ENCODE data around the gene SCUBE2. TPM values are rescaled to one million over a fixed set of nuclear protein-coding genes. Genes with fewer than 3 reads are reported as not detected.

SCUBE2 gene
- polyA plus RNA-seq, 2 of the 4 experiments (the other 2 are of a cell fraction), result 0.49 to 0.63 TPM

GRCh38 chr11:9092072-9092471 is 673 bp upstream of the SCUBE2 start:
- no peaks in the 10 kb centered on the region for H3K9me3 ChIP-seq
- FAIRE-seq, result no peak
- no peak for TF ChIP-seq HOXA7 (CRISPR knock-in tag; IDR thresholded peaks at IDR 0.05)
- TF ChIP-seq HES2 (IDR thresholded peaks at IDR 0.05), result no peak
- no peak for TF ChIP-seq FOSL2 (IDR thresholded peaks at IDR 0.05)
- TF ChIP-seq FOSL2 (CRISPR knock-in tag; IDR thresholded peaks at IDR 0.05), result no peak
- ChIA-PET CTCF (interaction anchor here (0.5 to 5.9 kb wide), 9 partner anchors 18 to 480 kb away, joined by 3 to 30 read pairs (median 5); no protein-coding TSS in a partner anchor), POLR2A (no interaction called here)
- no peak for DNase-seq (ENCODE audit: low read depth in 1 of 2, low spot score in 1 of 2)
- H3K27ac ChIP-seq, result no peak overlapping the region
- WGBS (ENCODE audit: missing lambda C conversion rate), result 80% methylated on average over 4 of the region's 4 CpGs
- ATAC-seq, result no peak
- peak overlapping the region; percentile 57 for H3K4me3 ChIP-seq
- H3K4me2 ChIP-seq, result peak overlapping the region; percentile 93
- 0 out of 3 replicates have a peak, but pooled peaks cover 3% of the 10 kb centered on the region for H3K4me1 ChIP-seq

- Histone ChIP-seq H3K4me2 (peak overlapping the region; percentile 93), H3K9me3 (no peaks in the 10 kb centered on the region), H3K4me1 (0 out of 3 replicates have a peak, but pooled peaks cover 3% of the 10 kb centered on the region), H3K27ac (peak overlapping the region in 1 of 2 experiments; percentile 85; a peak in 2 of 6 replicates), H3K4me3 (peak overlapping the region; percentile 57; the same call in 1 of the 3 replicates)
- DNase-seq (ENCODE audit: low read depth in 1 of 2, low spot score in 1 of 2), result no peak
- TF ChIP-seq ZSCAN20 (CRISPR knock-in tag; IDR thresholded peaks at IDR 0.05) (no peak), KDM1A (IDR thresholded peaks at IDR 0.05; ENCODE audit: low read depth) (no peak), RFX5 (IDR thresholded peaks at IDR 0.05) (no peak), JUNB (IDR thresholded peaks at IDR 0.05) (no peak), EHF (CRISPR knock-in tag; IDR thresholded peaks at IDR 0.05) (no peak), ATOH8 (CRISPR knock-in tag; IDR thresholded peaks at IDR 0.05; ENCODE audit: low read depth) (no peak), KDM5A (IDR thresholded peaks at IDR 0.05) (no peak)
- ChIA-PET CTCF (interaction anchor here (1.4 kb wide), 1 partner anchor 47 kb away, joined by 5 read pairs; no protein-coding TSS in a partner anchor), POLR2A (interaction anchor here (1.4 kb wide), 1 partner anchor 126 kb away, joined by 3 read pairs; the partner anchor contains the start of gene TMEM9B)
- ATAC-seq, result no peak
- WGBS (ENCODE audit: missing lambda C conversion rate), result 78% methylated on average over 18 of the region's 20 CpGs
- FAIRE-seq, result no peak
Observed at GRCh38 chr11:9090488-9091043, 833 bp downstream of the SCUBE2 start.

GRCh38 chr11:9089636-9090035 is 1.8 kb downstream of the SCUBE2 start:
- 0 out of 3 replicates have a peak, but pooled peaks cover 3% of the 10 kb centered on the region for H3K4me1 ChIP-seq
- CTCF ChIA-PET, result interaction anchor here (1.2 to 1.5 kb wide), 2 partner anchors 74 to 417 kb away, joined by 3 to 4 read pairs; no protein-coding TSS in a partner anchor
- peak in 1 of 2 experiments; percentile 24; a peak in 3 of 6 replicates for ATAC-seq
- no peak overlapping the region for H3K4me2 ChIP-seq
- no peak overlapping the region for H3K27ac ChIP-seq
- POLR2A ChIA-PET, result interaction anchor here (1.4 kb wide), 1 partner anchor 125 kb away, joined by 3 read pairs; the partner anchor contains the start of gene TMEM9B
- H3K9me3 ChIP-seq, result no peaks in the 10 kb centered on the region
- 89% methylated on average over 6 of the region's 6 CpGs for WGBS (ENCODE audit: missing lambda C conversion rate)
- TF ChIP-seq USF2 (IDR thresholded peaks at IDR 0.05) (no peak), NR3C1 (IDR thresholded peaks at IDR 0.05) (no peak), ATOH8 (CRISPR knock-in tag; IDR thresholded peaks at IDR 0.05; ENCODE audit: low read depth) (no peak), KDM1A (IDR thresholded peaks at IDR 0.05; ENCODE audit: low read depth) (no peak), FOSB (CRISPR knock-in tag; IDR thresholded peaks at IDR 0.05) (no peak), MYC (IDR thresholded peaks at IDR 0.05; ENCODE audit: borderline replicate concordance, low read length) (no peak), SMC3 (IDR thresholded peaks at IDR 0.05) (no peak), HOXB13 (CRISPR knock-in tag; IDR thresholded peaks at IDR 0.05; ENCODE audit: low read depth) (no peak), TFCP2L1 (CRISPR knock-in tag; IDR thresholded peaks at IDR 0.05) (no peak), HES2 (IDR thresholded peaks at IDR 0.05) (no peak), HEYL (CRISPR knock-in tag; IDR thresholded peaks at IDR 0.05) (no peak), KDM5A (IDR thresholded peaks at IDR 0.05) (no peak), EHF (CRISPR knock-in tag; IDR thresholded peaks at IDR 0.05) (no peak), JUN (IDR thresholded peaks at IDR 0.05) (no peak), ZSCAN20 (CRISPR knock-in tag; IDR thresholded peaks at IDR 0.05) (no peak), FOXS1 (CRISPR knock-in tag; IDR thresholded peaks at IDR 0.05) (no peak), HDAC2 (IDR thresholded peaks at IDR 0.05) (no peak), ZFP36 (IDR thresholded peaks at IDR 0.05; ENCODE audit: borderline replicate concordance, partially characterized antibody) (no peak)
- no peak for DNase-seq (ENCODE audit: low read depth in 1 of 2, low spot score in 1 of 2)
- FAIRE-seq, result no peak
- no peak overlapping the region for H3K4me3 ChIP-seq

All from A549 (cell line).